Measurements from ENCODE around the gene HDX.

DNA sequence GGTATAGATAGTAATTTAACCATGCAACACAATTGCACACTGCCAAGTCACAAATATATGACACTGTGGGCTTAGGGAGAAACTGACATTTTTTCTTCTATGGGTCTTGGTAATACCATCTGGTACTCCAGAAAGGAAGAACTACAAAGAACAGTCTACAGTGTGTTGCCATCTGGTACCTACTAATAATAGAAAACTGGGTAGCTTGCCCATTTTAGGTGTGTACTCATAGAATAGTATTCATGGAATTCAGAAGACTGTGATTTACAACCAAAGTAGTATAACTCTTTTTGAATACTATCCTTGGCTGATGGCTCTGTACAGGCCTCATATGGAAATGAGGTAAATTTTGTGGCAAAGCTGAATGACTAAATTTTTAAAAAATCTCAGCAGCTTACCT, 181.6 kb downstream of the HDX start:
- no peak for TF ChIP-seq EZH2 (IDR thresholded peaks at IDR 0.05; ENCODE audit: insufficient read depth, poor library complexity, severe bottlenecking)
- TF ChIP-seq EZH2phosphoT487 (IDR thresholded peaks at IDR 0.05; ENCODE audit: insufficient read depth, low read depth), result no peak
